ENCODE measurements around the gene MRPL51. TPM values are rescaled to one million over a fixed set of nuclear protein-coding genes. Genes with fewer than 3 reads are reported as not detected.
"Not testable (repeated sequence)": the region's sequence is repeated elsewhere in the genome, so short reads cannot be mapped to it uniquely, and the experiment has no call there.

Gene MRPL51
- total RNA-seq, 2 experiments from 2014 or later = 152 to 338 TPM

- intact Hi-C loops (cut with micrococcal nuclease; ENCODE audit: unreplicated experiment) = no loop called here
- Histone ChIP-seq H3K4me2 (ENCODE audit: low read length) (no peak overlapping the region), H3K9me2 (ENCODE audit: insufficient read depth, low read length) (no peaks in the 10 kb centered on the region), H3K27ac (ENCODE audit: low read depth, low read length, poor library complexity, severe bottlenecking) (no peak overlapping the region), H4K20me1 (ENCODE audit: insufficient read depth, low read length) (no peaks in the 10 kb centered on the region), H3K36me3 (ENCODE audit: insufficient read depth, low read length) (no peaks in the 10 kb centered on the region), H3K9me3 (ENCODE audit: low read length) (no peaks in the 10 kb centered on the region), H3K4me1 (ENCODE audit: insufficient read depth, low read length, poor library complexity, severe bottlenecking) (no peaks in the 10 kb centered on the region), H3K79me2 (ENCODE audit: insufficient read depth, low read depth, low read length) (no peaks in the 10 kb centered on the region), H3K4me3 (ENCODE audit: low read depth, low read length, poor library complexity, severe bottlenecking) (no peak overlapping the region), H2AFZ (ENCODE audit: low read length) (no peak overlapping the region)
- POLR2A ChIA-PET = no interaction called here
- no TSS peak for BruUV-seq (replicated peaks)
- no peak for DNase-seq (ENCODE audit: low spot score)
- CTCF ChIA-PET (ENCODE audit: unreplicated experiment) = no interaction called here
- TF ChIP-seq CTCF (conservative IDR thresholded peaks at IDR 0.05; ENCODE audit: low read length) (no peak), EZH2phosphoT487 (IDR thresholded peaks at IDR 0.05; ENCODE audit: borderline replicate concordance, low read depth, low read length) (no peak)
These were observed 14.6 kb downstream of the MRPL51 start for GRCh38 chr12:6478416-6478815.

- POLR2A ChIA-PET = interaction anchor here (0.7 kb wide), 1 partner anchor 30 kb away, joined by 3 read pairs; no protein-coding TSS in a partner anchor
- H3K27ac ChIP-seq (ENCODE audit: low read depth, low read length, poor library complexity, severe bottlenecking); H3K36me3 ChIP-seq (ENCODE audit: insufficient read depth, low read length); DNase-seq (ENCODE audit: low spot score); CTCF ChIA-PET (ENCODE audit: unreplicated experiment); BruUV-seq (replicated peaks); H3K4me2 ChIP-seq (ENCODE audit: low read length); H3K79me2 ChIP-seq (ENCODE audit: insufficient read depth, low read depth, low read length); H3K9me3 ChIP-seq (ENCODE audit: low read length); H4K20me1 ChIP-seq (ENCODE audit: insufficient read depth, low read length); intact Hi-C loops (cut with micrococcal nuclease; ENCODE audit: unreplicated experiment); H3K4me3 ChIP-seq (ENCODE audit: low read depth, low read length, poor library complexity, severe bottlenecking); H2AFZ ChIP-seq (ENCODE audit: low read length); H3K4me1 ChIP-seq (ENCODE audit: insufficient read depth, low read length, poor library complexity, severe bottlenecking); H3K9me2 ChIP-seq (ENCODE audit: insufficient read depth, low read length): not testable (repeated sequence)
These were observed 15.3 kb downstream of the MRPL51 start for GRCh38 chr12:6477601-6478377.

- Histone ChIP-seq H3K27ac (ENCODE audit: low read depth, low read length, poor library complexity, severe bottlenecking) (no peak overlapping the region), H3K4me2 (ENCODE audit: low read length) (no peak overlapping the region), H3K9me3 (ENCODE audit: low read length) (no peaks in the 10 kb centered on the region), H3K9me2 (ENCODE audit: insufficient read depth, low read length) (no peaks in the 10 kb centered on the region), H2AFZ (ENCODE audit: low read length) (no peak overlapping the region), H3K4me1 (ENCODE audit: insufficient read depth, low read length, poor library complexity, severe bottlenecking) (peaks cover under 1% of the 10 kb centered on the region), H4K20me1 (ENCODE audit: insufficient read depth, low read length) (no peaks in the 10 kb centered on the region), H3K79me2 (ENCODE audit: insufficient read depth, low read depth, low read length) (no peaks in the 10 kb centered on the region), H3K36me3 (ENCODE audit: insufficient read depth, low read length) (no peaks in the 10 kb centered on the region), H3K4me3 (ENCODE audit: low read depth, low read length, poor library complexity, severe bottlenecking) (no peak overlapping the region)
- no TSS peak for BruUV-seq (replicated peaks)
- ChIA-PET CTCF (ENCODE audit: unreplicated experiment) (no interaction called here), POLR2A (no interaction called here)
- DNase-seq (ENCODE audit: low spot score) = no peak
- no peak for TF ChIP-seq EZH2phosphoT487 (IDR thresholded peaks at IDR 0.05; ENCODE audit: borderline replicate concordance, low read depth, low read length)
- TF ChIP-seq CTCF (conservative IDR thresholded peaks at IDR 0.05; ENCODE audit: low read length) = no peak
- intact Hi-C loops (cut with micrococcal nuclease; ENCODE audit: unreplicated experiment) = no loop called here
These were observed 16.6 kb downstream of the MRPL51 start for GRCh38 chr12:6476489-6476888.

GRCh38 chr12:6475233-6475975 lies 17.7 kb downstream of the MRPL51 start:
- POLR2A ChIA-PET = not testable (repeated sequence)

More at GRCh38 chr12:6475233-6475975, 17.7 kb downstream of the MRPL51 start:
- BruUV-seq (replicated peaks); H4K20me1 ChIP-seq (ENCODE audit: insufficient read depth, low read length); intact Hi-C loops (cut with micrococcal nuclease; ENCODE audit: unreplicated experiment); CTCF ChIA-PET (ENCODE audit: unreplicated experiment); H2AFZ ChIP-seq (ENCODE audit: low read length); H3K79me2 ChIP-seq (ENCODE audit: insufficient read depth, low read depth, low read length); H3K27ac ChIP-seq (ENCODE audit: low read depth, low read length, poor library complexity, severe bottlenecking); H3K9me3 ChIP-seq (ENCODE audit: low read length); H3K9me2 ChIP-seq (ENCODE audit: insufficient read depth, low read length); H3K4me1 ChIP-seq (ENCODE audit: insufficient read depth, low read length, poor library complexity, severe bottlenecking); DNase-seq (ENCODE audit: low spot score); H3K4me3 ChIP-seq (ENCODE audit: low read depth, low read length, poor library complexity, severe bottlenecking); H3K36me3 ChIP-seq (ENCODE audit: insufficient read depth, low read length); H3K4me2 ChIP-seq (ENCODE audit: low read length): not testable (repeated sequence)

All from OCI-LY7 (cell line).